ENCODE data around the gene NEIL3. TPM values are rescaled to one million over a fixed set of nuclear protein-coding genes. Genes with fewer than 3 reads are reported as not detected.

The NEIL3 gene
- total RNA-seq, 2 experiments from 2014 or later: 18.1 to 18.6 TPM

DNA sequence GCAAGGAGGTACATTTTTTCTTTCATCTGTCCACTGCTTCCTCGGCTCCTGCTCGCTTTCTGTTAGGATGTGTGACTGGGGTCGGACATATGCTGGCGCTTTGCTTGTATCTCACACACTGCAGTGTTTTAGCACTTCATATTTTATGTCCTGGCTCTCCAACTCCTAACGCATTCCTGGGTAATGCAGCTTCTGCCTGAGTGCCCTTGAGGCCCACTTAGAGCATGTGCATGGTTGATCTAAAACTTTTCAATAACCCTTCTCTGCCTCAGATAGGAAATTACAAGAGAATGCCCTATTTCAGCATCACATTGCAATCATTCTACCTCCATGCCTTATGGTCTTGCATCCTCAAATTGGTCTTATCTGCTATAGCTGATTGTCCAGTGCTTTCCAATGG lies 65.3 kb downstream of the NEIL3 start:
- no peaks in the 10 kb centered on the region for H3K9me3 Mint-ChIP-seq (ENCODE audit: low read depth)
- POLR2A ChIA-PET: no interaction called here

GRCh38 chr4:177375372-177375771 lies 65.7 kb downstream of the NEIL3 start:
- ATAC-seq (no peak), DNase-seq (no peak)
- peaks cover under 1% of the 10 kb centered on the region for H3K36me3 Mint-ChIP-seq (ENCODE audit: low read depth)
- intact Hi-C loops (cut with DNase I, micrococcal nuclease): no loop called here
- H3K27me3 Mint-ChIP-seq: no peaks in the 10 kb centered on the region
- no peak overlapping the region for H3K27ac Mint-ChIP-seq
- no peaks in the 10 kb centered on the region for H3K9me3 Mint-ChIP-seq (ENCODE audit: low read depth)
- ChIA-PET POLR2A (no interaction called here), CTCF (interaction anchor here (1.5 to 2.0 kb wide), 3 partner anchors 10 to 125 kb away, joined by 3 to 5 read pairs (median 4); no protein-coding TSS in a partner anchor)
- no peaks in the 10 kb centered on the region for H3K4me1 Mint-ChIP-seq
- no peak overlapping the region for H3K4me3 Mint-ChIP-seq

More for the DNA sequence above, 65.3 kb downstream of the NEIL3 start:
- Mint-ChIP-seq H3K36me3 (ENCODE audit: low read depth) (peaks cover 2% of the 10 kb centered on the region), H3K27ac (no peak overlapping the region), H3K27me3 (no peaks in the 10 kb centered on the region), H3K4me3 (no peak overlapping the region), H3K4me1 (no peaks in the 10 kb centered on the region)
- ATAC-seq (no peak), DNase-seq (no peak)
- CTCF ChIA-PET: interaction anchor here (0.7 to 2.0 kb wide), 4 partner anchors 10 to 163 kb away, joined by 3 to 5 read pairs (median 4); no protein-coding TSS in a partner anchor
- intact Hi-C loops (cut with DNase I, micrococcal nuclease): no loop called here

DNA sequence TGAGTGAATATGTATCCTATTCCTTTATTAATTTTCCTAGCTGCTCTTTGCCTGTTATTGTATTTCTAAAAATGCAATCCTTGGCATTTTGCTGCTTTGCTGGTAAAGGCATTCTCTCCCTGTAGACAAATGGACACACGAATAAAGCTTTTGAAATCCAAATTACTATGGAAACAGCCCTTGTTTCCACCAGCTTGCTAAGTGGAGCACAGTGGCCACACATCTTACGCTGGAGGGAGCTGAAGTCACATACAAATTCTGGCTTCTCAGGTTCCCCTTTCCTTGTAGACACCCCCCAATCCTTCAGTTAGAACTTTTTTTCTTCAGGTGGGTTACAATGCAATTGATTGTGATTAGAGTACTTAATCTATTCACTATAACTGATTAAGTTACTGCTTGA lies 66.3 kb downstream of the NEIL3 start:
- intact Hi-C loops (cut with DNase I, micrococcal nuclease): no loop called here
- Mint-ChIP-seq H3K27ac (no peak overlapping the region), H3K4me1 (no peaks in the 10 kb centered on the region), H3K4me3 (no peak overlapping the region), H3K9me3 (ENCODE audit: low read depth) (no peaks in the 10 kb centered on the region), H3K27me3 (no peaks in the 10 kb centered on the region), H3K36me3 (ENCODE audit: low read depth) (no peaks in the 10 kb centered on the region)
- DNase-seq (no peak), ATAC-seq (no peak)
- CTCF ChIA-PET: interaction anchor here (1.5 to 2.0 kb wide), 2 partner anchors 35 to 125 kb away, joined by 3 to 5 read pairs; no protein-coding TSS in a partner anchor
- POLR2A ChIA-PET: no interaction called here

- intact Hi-C loops (cut with DNase I, micrococcal nuclease): no loop called here
- peak; percentile 39 for ATAC-seq
- Mint-ChIP-seq H3K27ac (no peak overlapping the region), H3K9me3 (ENCODE audit: low read depth) (no peaks in the 10 kb centered on the region), H3K4me1 (no peaks in the 10 kb centered on the region), H3K27me3 (no peaks in the 10 kb centered on the region), H3K4me3 (no peak overlapping the region), H3K36me3 (ENCODE audit: low read depth) (no peaks in the 10 kb centered on the region)
- POLR2A ChIA-PET: no interaction called here
- peak; percentile 32 for DNase-seq
- CTCF ChIA-PET: interaction anchor here (1.5 kb wide), 1 partner anchor 130 kb away, joined by 4 read pairs; no protein-coding TSS in a partner anchor
Measured at GRCh38 chr4:177380730-177381287, 71.1 kb downstream of the NEIL3 start.

DNA sequence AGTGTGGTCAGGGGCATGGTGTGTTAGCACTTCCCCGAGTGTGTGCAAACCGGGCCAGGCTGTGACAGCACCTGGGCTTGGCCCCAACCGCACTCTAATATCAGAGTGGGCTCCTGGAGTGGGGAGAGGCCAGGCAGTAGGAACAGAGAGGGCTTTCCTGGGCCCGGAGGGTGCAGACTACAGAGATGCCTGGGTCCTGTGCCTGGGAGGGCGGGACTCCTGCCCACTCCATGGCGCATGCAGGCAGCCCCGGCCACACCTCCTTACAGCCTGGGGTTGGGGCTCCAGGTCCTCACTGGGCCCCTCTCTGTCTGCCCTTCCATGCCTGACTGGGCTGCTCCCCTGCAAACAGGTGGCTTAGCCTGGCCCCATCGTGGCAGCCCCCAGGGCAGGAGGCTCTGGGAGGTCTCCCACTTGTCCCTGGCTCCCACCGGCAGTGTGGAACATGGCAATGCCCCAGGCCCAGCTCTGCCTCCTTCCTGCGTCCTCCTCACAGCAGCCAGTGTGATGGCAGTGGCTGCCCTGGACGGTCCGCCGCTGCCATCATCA lies 72.2 kb downstream of the NEIL3 start:
- intact Hi-C loops (cut with DNase I, micrococcal nuclease): no loop called here
- ATAC-seq (no peak), DNase-seq (no peak)
- ChIA-PET POLR2A (no interaction called here), CTCF (interaction anchor here (1.5 kb wide), 1 partner anchor 131 kb away, joined by 4 read pairs; no protein-coding TSS in a partner anchor)
- Mint-ChIP-seq H3K27ac (no peak overlapping the region), H3K4me3 (no peak overlapping the region), H3K9me3 (ENCODE audit: low read depth) (no peaks in the 10 kb centered on the region), H3K27me3 (no peaks in the 10 kb centered on the region), H3K36me3 (ENCODE audit: low read depth) (no peaks in the 10 kb centered on the region), H3K4me1 (peaks cover 2% of the 10 kb centered on the region)

GRCh38 chr4:177384856-177385397 lies 75.3 kb downstream of the NEIL3 start:
- no peak overlapping the region for H3K27ac Mint-ChIP-seq
- no peak for DNase-seq
- no peaks in the 10 kb centered on the region for H3K9me3 Mint-ChIP-seq (ENCODE audit: low read depth)
- peak; percentile 26 for ATAC-seq
- ChIA-PET CTCF (interaction anchor here (1.1 kb wide), 1 partner anchor 21 kb away, joined by 3 read pairs; no protein-coding TSS in a partner anchor), POLR2A (no interaction called here)
- H3K4me1 Mint-ChIP-seq: peaks cover 2% of the 10 kb centered on the region
- H3K36me3 Mint-ChIP-seq (ENCODE audit: low read depth): no peaks in the 10 kb centered on the region
- H3K27me3 Mint-ChIP-seq: no peaks in the 10 kb centered on the region
- H3K4me3 Mint-ChIP-seq: no peak overlapping the region
- intact Hi-C loops (cut with DNase I, micrococcal nuclease): no loop called here

- ChIA-PET CTCF (interaction anchor here (1.1 kb wide), 1 partner anchor 21 kb away, joined by 3 read pairs; no protein-coding TSS in a partner anchor), POLR2A (no interaction called here)
- no peaks in the 10 kb centered on the region for H3K9me3 Mint-ChIP-seq (ENCODE audit: low read depth)
- DNase-seq (no peak), ATAC-seq (no peak)
- no peak overlapping the region for H3K4me3 Mint-ChIP-seq
- H3K36me3 Mint-ChIP-seq (ENCODE audit: low read depth): no peaks in the 10 kb centered on the region
- no peak overlapping the region for H3K27ac Mint-ChIP-seq
- peaks cover 2% of the 10 kb centered on the region for H3K4me1 Mint-ChIP-seq
- H3K27me3 Mint-ChIP-seq: no peaks in the 10 kb centered on the region
- intact Hi-C loops (cut with DNase I, micrococcal nuclease): no loop called here
Measured at GRCh38 chr4:177385576-177386277, 76.1 kb downstream of the NEIL3 start.

GRCh38 chr4:177386278-177386815 lies 76.7 kb downstream of the NEIL3 start:
- Mint-ChIP-seq H3K4me1 (peaks cover 6% of the 10 kb centered on the region), H3K36me3 (ENCODE audit: low read depth) (no peaks in the 10 kb centered on the region), H3K9me3 (ENCODE audit: low read depth) (no peaks in the 10 kb centered on the region), H3K4me3 (no peak overlapping the region), H3K27me3 (no peaks in the 10 kb centered on the region), H3K27ac (no peak overlapping the region)
- no peak for DNase-seq
- intact Hi-C loops (cut with DNase I, micrococcal nuclease): no loop called here
- ATAC-seq: no peak
- CTCF ChIA-PET: no interaction called here
- POLR2A ChIA-PET: no interaction called here

GRCh38 chr4:177391287-177391686 lies 81.6 kb downstream of the NEIL3 start:
- intact Hi-C loops (cut with DNase I, micrococcal nuclease): no loop called here
- Mint-ChIP-seq H3K4me1 (peaks cover 24% of the 10 kb centered on the region), H3K27ac (peak overlapping the region; percentile 16), H3K36me3 (ENCODE audit: low read depth) (no peaks in the 10 kb centered on the region), H3K27me3 (no peaks in the 10 kb centered on the region), H3K9me3 (ENCODE audit: low read depth) (no peaks in the 10 kb centered on the region), H3K4me3 (no peak overlapping the region)
- ATAC-seq: no peak
- no peak for DNase-seq
- ChIA-PET CTCF (no interaction called here), POLR2A (no interaction called here)

DNA sequence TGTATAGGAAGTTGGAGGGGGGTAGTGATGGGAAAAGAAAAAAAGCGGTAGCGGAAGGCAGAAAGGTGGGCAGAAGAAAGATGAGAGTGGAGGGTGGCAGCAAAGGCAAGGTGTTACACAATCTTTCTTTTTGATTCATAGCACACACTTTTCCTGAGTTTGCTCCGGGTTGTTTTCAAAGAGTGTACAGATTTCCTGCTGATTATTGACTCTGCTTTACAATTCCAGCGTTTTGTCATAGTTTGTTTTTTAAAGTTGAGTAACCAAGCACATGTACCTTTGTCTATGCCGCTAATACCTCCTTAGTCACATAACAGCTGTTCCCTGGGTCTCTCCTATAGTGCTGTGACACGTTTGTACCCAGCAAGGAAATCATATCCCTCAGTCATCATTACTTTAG lies 82.3 kb downstream of the NEIL3 start:
- no peaks in the 10 kb centered on the region for H3K9me3 Mint-ChIP-seq (ENCODE audit: low read depth)
- H3K36me3 Mint-ChIP-seq (ENCODE audit: low read depth): no peaks in the 10 kb centered on the region
- no peak overlapping the region for H3K4me3 Mint-ChIP-seq
- H3K27me3 Mint-ChIP-seq: no peaks in the 10 kb centered on the region
- ChIA-PET POLR2A (no interaction called here), CTCF (no interaction called here)
- no peak overlapping the region for H3K27ac Mint-ChIP-seq
- intact Hi-C loops (cut with DNase I, micrococcal nuclease): no loop called here
- ATAC-seq (peak; percentile 39), DNase-seq (no peak)
- peaks cover 24% of the 10 kb centered on the region for H3K4me1 Mint-ChIP-seq

GRCh38 chr4:177393236-177393635 lies 83.6 kb downstream of the NEIL3 start:
- POLR2A ChIA-PET: interaction anchor here (1.4 kb wide), 1 partner anchor 49 kb away, joined by 6 read pairs; the partner anchor contains the start of gene AGA
- DNase-seq (peak; percentile 52), ATAC-seq (peak; percentile 68)
- no peaks in the 10 kb centered on the region for H3K36me3 Mint-ChIP-seq (ENCODE audit: low read depth)
- H3K27me3 Mint-ChIP-seq: no peaks in the 10 kb centered on the region
- H3K4me1 Mint-ChIP-seq: peaks cover 24% of the 10 kb centered on the region
- H3K9me3 Mint-ChIP-seq (ENCODE audit: low read depth): no peaks in the 10 kb centered on the region
- intact Hi-C loops (cut with DNase I, micrococcal nuclease): no loop called here
- H3K27ac Mint-ChIP-seq: peak overlapping the region; percentile 14
- CTCF ChIA-PET: interaction anchor here (0.7 to 1.4 kb wide), 4 partner anchors 10 to 143 kb away, joined by 3 to 5 read pairs (median 3); no protein-coding TSS in a partner anchor
- no peak overlapping the region for H3K4me3 Mint-ChIP-seq

Data from activated CD4-positive, alpha-beta T cell treated with anti-CD3 and anti-CD28 coated beads for 36 hours (primary cell).